HG02970 (cell line): ENCODE data around the gene SUGP2.
"Not testable (repeated sequence)": the region's sequence is repeated elsewhere in the genome, so short reads cannot be mapped to it uniquely, and the experiment has no call there.

Experiments used
- ATAC-seq: cut with Tn5 transposase; IDR thresholded peaks from one replicate; pipeline ENCODE4 v1.9.1; 2021; ENCODE audit warnings: mild to moderate bottlenecking, moderate library complexity, moderate number of reproducible peaks; ENCODE audit not compliant: unreplicated experiment, low FRiP score

Gene SUGP2

GRCh38 chr19:18961767-18962620 lies 71.3 kb downstream of the SUGP2 start:
- no peak for ATAC-seq

- ATAC-seq = no peak
Measured at GRCh38 chr19:18960370-18960769, 72.9 kb downstream of the SUGP2 start.

- ATAC-seq = no peak
Measured at GRCh38 chr19:18955042-18955441, 78.3 kb downstream of the SUGP2 start.

- no peak for ATAC-seq
Measured at GRCh38 chr19:18954094-18954493, 79.2 kb downstream of the SUGP2 start.

GRCh38 chr19:18952364-18953003 lies 80.8 kb downstream of the SUGP2 start:
- ATAC-seq = not testable (repeated sequence)

GRCh38 chr19:18951721-18952281 lies 81.5 kb downstream of the SUGP2 start:
- ATAC-seq = no peak

GRCh38 chr19:18949858-18950257 lies 83.5 kb downstream of the SUGP2 start:
- ATAC-seq = no peak

GRCh38 chr19:18948976-18949356 lies 84.4 kb downstream of the SUGP2 start:
- ATAC-seq = no peak

GRCh38 chr19:18948075-18948975 lies 85.0 kb downstream of the SUGP2 start:
- no peak for ATAC-seq

GRCh38 chr19:18946918-18947317 lies 86.4 kb downstream of the SUGP2 start:
- ATAC-seq = no peak

GRCh38 chr19:18946335-18946734 lies 87.0 kb downstream of the SUGP2 start:
- no peak for ATAC-seq

- no peak for ATAC-seq
Measured at GRCh38 chr19:18945297-18945696, 88.0 kb downstream of the SUGP2 start.

GRCh38 chr19:18943465-18943864 lies 89.9 kb downstream of the SUGP2 start:
- no peak for ATAC-seq

GRCh38 chr19:18942692-18943091 lies 90.6 kb downstream of the SUGP2 start:
- ATAC-seq = no peak

GRCh38 chr19:18941628-18942354 lies 91.5 kb downstream of the SUGP2 start:
- ATAC-seq = no peak
